Tibial artery (tissue), 4 donors: Measurements from ENCODE around the gene MAGEA9.

Experiments used
- DNase-seq, 2 donors: peaks; one replicate each; pipeline ENCODE4 v3.0.0-alpha.2; 2019
- H3K27ac ChIP-seq, 2 donors: fragments of 200-600 bp; sonication (generic) in 1 of 2; 1 replicate in 1 of 2; 2 replicates in 1 of 2; pipeline ENCODE4 v1.5.1; 2018 to 2019; ENCODE audit warnings: mild to moderate bottlenecking in 1 of 2
- H3K27me3 ChIP-seq, 2 donors: fragments of 200-600 bp; sonication (generic) in 1 of 2; one replicate each; pipeline versions ENCODE4 v1.5.1 to v1.6.0; 2016 to 2019
- H3K36me3 ChIP-seq, 3 donors: fragments of 200-600 bp; sonication (generic) in 2 of 3; one replicate each; pipeline ENCODE4 v1.5.1; 2016 to 2019; ENCODE audit warnings: mild to moderate bottlenecking in 2 of 3
- H3K4me1 ChIP-seq, 4 donors: fragments of 200-600 bp; sonication (generic) in 2 of 4; 1 replicate in 3 of 4; 2 replicates in 1 of 4; pipeline ENCODE4 v1.5.1; 2016 to 2019
- H3K4me3 ChIP-seq, 2 donors: fragments of 200-600 bp; sonication (generic) in 1 of 2; 1 replicate in 1 of 2; 2 replicates in 1 of 2; pipeline ENCODE4 v1.5.1; 2018 to 2019; ENCODE audit warnings: mild to moderate bottlenecking in 2 of 2
- H3K9me3 ChIP-seq, 3 donors: fragments of 200-600 bp; sonication (generic) in 1 of 3; one replicate each; pipeline ENCODE4 v1.5.1; 2016 to 2019
- intact Hi-C: fragments of 100-400 bp; cut with DNase I; formaldehyde crosslinking; loops from one replicate; pipeline ENCODE4 v1.15.0; 2023; ENCODE audit warnings: low total_unique reads
- TF ChIP-seq, protein P1 (sequence below), 2 experiments: fragments of 200-600 bp in 1 of 2; fragments of 450-650 bp in 1 of 2; IDR thresholded peaks; one replicate each; pipeline ENCODE4 v1.5.1; 2017 to 2019; ENCODE audit warnings: antibody characterized with exemption in 2 of 2, mild to moderate bottlenecking in 1 of 2, moderate library complexity in 1 of 2

MAGEA9 gene

DNA sequence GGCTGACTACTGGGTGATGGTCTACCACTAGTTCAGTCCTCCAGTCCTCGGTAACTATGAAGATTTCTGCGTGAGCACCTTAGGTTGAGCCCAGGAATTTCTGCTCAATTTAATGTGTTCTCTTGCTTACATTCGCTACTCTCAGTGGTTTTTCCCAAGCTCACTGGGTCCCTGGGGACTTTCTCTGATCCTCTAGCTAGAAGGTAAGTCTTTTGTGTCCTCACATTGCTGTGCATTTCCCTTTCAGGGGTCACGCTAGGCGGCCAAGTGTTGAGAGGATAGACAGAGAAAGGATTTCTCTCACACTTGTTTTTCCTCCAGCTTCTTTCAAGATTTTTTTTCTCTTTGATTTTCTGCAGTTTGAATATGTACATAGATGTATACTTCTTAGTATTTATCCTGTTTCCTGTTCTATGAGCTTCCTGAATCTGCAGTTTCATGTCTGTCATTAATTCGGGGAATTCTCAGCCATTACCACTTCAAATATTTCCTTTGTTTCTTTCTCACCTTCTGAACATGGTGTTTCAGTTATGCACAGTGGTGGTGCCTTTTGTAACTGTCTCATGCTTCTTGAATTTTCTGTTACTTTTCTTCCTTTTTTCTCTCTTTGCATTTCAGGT is 17.5 kb downstream of the MAGEA9 start:
- intact Hi-C loops, result no loop called here
- Histone ChIP-seq H3K9me3 (no peaks in the 10 kb centered on the region), H3K27ac (no peak overlapping the region), H3K36me3 (no peaks in the 10 kb centered on the region), H3K4me1 (no peaks in the 10 kb centered on the region), H3K4me3 (no peak overlapping the region), H3K27me3 (no peaks in the 10 kb centered on the region)
- TF ChIP-seq, protein P1, sequence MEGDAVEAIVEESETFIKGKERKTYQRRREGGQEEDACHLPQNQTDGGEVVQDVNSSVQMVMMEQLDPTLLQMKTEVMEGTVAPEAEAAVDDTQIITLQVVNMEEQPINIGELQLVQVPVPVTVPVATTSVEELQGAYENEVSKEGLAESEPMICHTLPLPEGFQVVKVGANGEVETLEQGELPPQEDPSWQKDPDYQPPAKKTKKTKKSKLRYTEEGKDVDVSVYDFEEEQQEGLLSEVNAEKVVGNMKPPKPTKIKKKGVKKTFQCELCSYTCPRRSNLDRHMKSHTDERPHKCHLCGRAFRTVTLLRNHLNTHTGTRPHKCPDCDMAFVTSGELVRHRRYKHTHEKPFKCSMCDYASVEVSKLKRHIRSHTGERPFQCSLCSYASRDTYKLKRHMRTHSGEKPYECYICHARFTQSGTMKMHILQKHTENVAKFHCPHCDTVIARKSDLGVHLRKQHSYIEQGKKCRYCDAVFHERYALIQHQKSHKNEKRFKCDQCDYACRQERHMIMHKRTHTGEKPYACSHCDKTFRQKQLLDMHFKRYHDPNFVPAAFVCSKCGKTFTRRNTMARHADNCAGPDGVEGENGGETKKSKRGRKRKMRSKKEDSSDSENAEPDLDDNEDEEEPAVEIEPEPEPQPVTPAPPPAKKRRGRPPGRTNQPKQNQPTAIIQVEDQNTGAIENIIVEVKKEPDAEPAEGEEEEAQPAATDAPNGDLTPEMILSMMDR (IDR thresholded peaks at IDR 0.05), result no peak
- DNase-seq, result no peak

DNA sequence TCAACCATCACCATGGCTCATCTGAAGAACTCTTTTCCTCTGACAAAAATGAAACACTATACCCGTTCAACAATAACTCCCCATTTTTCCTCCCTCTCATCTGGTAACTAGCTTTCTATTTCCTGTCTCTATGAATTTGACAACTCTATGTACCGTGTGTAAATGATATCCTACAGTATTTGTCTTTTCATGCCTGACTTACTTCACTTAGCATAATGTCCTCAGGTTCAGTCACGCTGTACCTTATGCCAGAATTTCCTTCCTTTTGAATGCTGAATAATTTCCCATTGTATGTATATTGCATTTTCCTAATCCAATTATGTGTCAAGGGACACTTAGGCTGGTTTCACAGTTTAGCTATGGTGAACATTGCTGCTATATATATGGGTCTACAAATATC is 18.2 kb downstream of the MAGEA9 start:
- TF ChIP-seq, protein P1 (IDR thresholded peaks at IDR 0.05), result no peak
- no peaks in the 10 kb centered on the region for H3K36me3 ChIP-seq
- intact Hi-C loops, result no loop called here

DNA sequence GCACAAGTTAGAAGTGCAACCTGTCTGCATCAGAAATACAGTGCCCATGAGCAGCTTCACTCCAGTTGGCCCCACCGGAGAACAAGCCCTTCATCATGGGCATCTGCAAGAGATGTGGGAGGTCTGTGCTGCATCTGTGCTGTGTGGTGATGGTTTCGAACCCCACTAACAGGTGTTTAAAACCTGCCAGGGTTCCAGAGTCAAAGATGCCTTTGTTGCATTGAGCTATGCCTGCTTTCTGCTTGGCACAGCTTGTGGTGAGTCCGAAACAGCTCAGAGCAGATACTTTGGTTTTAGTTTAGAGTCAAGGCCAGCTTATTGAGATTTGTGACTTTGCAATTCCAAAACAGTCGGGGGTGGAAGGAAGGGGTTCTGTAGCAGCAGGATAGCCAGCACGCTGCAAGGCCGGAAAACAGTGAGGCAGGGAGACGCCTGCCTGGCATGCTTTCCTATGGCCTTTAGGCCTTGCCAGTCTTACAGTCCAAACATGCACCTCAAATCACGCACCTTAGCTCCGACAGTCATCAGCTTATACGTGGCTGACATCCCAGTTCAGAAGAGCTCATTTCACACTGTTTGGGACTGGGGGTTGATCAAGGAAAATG is 21.8 kb downstream of the MAGEA9 start:
- H3K36me3 ChIP-seq, result no peaks in the 10 kb centered on the region
- H3K9me3 ChIP-seq, result no peaks in the 10 kb centered on the region
- TF ChIP-seq, protein P1 (IDR thresholded peaks at IDR 0.05), result no peak
- no peaks in the 10 kb centered on the region for H3K27me3 ChIP-seq
- no peak for DNase-seq
- intact Hi-C loops, result no loop called here
- no peak overlapping the region for H3K27ac ChIP-seq
- no peak overlapping the region for H3K4me3 ChIP-seq
- no peaks in the 10 kb centered on the region for H3K4me1 ChIP-seq

More for the DNA sequence above, 18.2 kb downstream of the MAGEA9 start:
- H3K27me3 ChIP-seq, result no peaks in the 10 kb centered on the region
- no peak for DNase-seq
- no peak overlapping the region for H3K27ac ChIP-seq
- no peak overlapping the region for H3K4me3 ChIP-seq
- no peaks in the 10 kb centered on the region for H3K9me3 ChIP-seq
- H3K4me1 ChIP-seq, result no peaks in the 10 kb centered on the region

DNA sequence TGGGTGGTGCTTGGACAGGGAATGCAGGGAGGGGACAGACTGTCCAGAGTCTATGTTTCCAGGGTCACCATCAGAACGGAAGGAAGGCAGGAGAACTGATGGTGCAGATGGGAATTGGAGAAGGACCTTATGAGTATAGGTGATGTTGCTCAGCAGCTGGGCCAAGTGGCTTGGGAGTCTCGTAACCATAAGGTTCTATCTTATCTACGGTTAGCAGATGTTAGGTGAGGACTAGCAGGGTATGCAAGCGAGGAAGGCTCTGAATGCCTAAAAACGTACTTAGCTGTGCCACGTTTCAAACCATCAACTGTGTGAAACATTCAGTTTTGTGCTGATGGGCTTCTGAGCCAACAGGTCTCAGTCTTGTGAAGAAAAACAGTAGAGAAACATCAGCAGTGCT is 22.4 kb downstream of the MAGEA9 start:
- no peaks in the 10 kb centered on the region for H3K9me3 ChIP-seq
- no peaks in the 10 kb centered on the region for H3K36me3 ChIP-seq
- no peak overlapping the region for H3K4me3 ChIP-seq
- H3K27ac ChIP-seq, result no peak overlapping the region
- no peaks in the 10 kb centered on the region for H3K4me1 ChIP-seq
- no peak for DNase-seq
- TF ChIP-seq, protein P1 (IDR thresholded peaks at IDR 0.05), result no peak
- no peaks in the 10 kb centered on the region for H3K27me3 ChIP-seq
- intact Hi-C loops, result no loop called here

DNA sequence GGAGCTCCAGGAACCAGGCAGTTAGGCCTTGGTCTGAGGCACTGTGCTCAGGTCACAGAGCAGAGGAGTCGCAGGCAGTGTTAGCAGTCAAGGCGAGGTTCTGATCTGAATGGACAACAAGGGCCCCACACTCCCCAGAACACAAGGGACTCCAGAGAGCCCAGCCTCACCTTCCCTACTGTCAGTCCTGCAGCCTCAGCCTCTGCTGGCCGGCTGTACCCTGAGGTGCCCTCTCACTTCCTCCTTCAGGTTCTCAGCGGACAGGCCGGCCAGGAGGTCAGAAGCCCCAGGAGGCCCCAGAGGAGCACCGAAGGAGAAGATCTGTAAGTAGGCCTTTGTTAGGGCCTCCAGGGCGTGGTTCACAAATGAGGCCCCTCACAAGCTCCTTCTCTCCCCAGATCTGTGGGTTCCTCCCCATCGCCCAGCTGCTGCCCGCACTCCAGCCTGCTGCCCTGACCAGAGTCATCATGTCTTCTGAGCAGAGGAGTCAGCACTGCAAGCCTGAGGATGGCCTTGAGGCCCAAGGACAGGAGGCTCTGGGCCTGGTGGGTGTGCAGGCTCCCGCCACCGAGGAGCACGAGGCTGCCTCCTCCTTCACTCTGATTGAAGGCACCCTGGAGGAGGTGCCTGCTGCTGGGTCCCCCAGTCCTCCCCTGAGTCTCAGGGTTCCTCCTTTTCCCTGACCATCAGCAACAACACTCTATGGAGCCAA is 26.2 kb downstream of the MAGEA9 start:
- Histone ChIP-seq H3K27me3 (no peaks in the 10 kb centered on the region), H3K36me3 (no peaks in the 10 kb centered on the region), H3K4me1 (no peaks in the 10 kb centered on the region), H3K4me3 (no peak overlapping the region), H3K9me3 (no peaks in the 10 kb centered on the region), H3K27ac (no peak overlapping the region)
- TF ChIP-seq, protein P1 (IDR thresholded peaks at IDR 0.05), result no peak
- intact Hi-C loops, result no loop called here
- no peak for DNase-seq
